Measurements from ENCODE around the gene CTCF.
"Not testable (repeated sequence)": the region's sequence is repeated elsewhere in the genome, so short reads cannot be mapped to it uniquely, and the experiment has no call there.

The CTCF gene

GRCh38 chr16:67562526-67562917 is at the start of gene CTCF:
Gene CTCF (plus strand): TSS chr16:67562526. CDS start chr16:67610833, 48,307 bp downstream.
- DNase-seq (ENCODE audit: low spot score): peak; percentile 87

- DNase-seq (ENCODE audit: low spot score): not testable (repeated sequence)
These were observed 48.4 kb upstream of the CTCF start for GRCh38 chr16:67513892-67514291.

GRCh38 chr16:67514382-67514828 is 47.9 kb upstream of the CTCF start:
- peak; percentile 78 for DNase-seq (ENCODE audit: low spot score)

GRCh38 chr16:67516296-67517154 is 45.8 kb upstream of the CTCF start:
- DNase-seq (ENCODE audit: low spot score): no peak

GRCh38 chr16:67517155-67517445 is 45.2 kb upstream of the CTCF start:
- no peak for DNase-seq (ENCODE audit: low spot score)

- DNase-seq (ENCODE audit: low spot score): no peak
These were observed 44.5 kb upstream of the CTCF start for GRCh38 chr16:67517661-67518423.

- DNase-seq (ENCODE audit: low spot score): no peak
These were observed 43.6 kb upstream of the CTCF start for GRCh38 chr16:67518676-67519075.

- DNase-seq (ENCODE audit: low spot score): no peak
These were observed 43.1 kb upstream of the CTCF start for GRCh38 chr16:67519242-67519641.

- DNase-seq (ENCODE audit: low spot score): peak; percentile 95
These were observed 41.1 kb upstream of the CTCF start for GRCh38 chr16:67521095-67521804.

- DNase-seq (ENCODE audit: low spot score): no peak
These were observed 37.0 kb upstream of the CTCF start for GRCh38 chr16:67525176-67525860.

- no peak for DNase-seq (ENCODE audit: low spot score)
These were observed 36.1 kb upstream of the CTCF start for GRCh38 chr16:67526149-67526791.

- DNase-seq (ENCODE audit: low spot score): peak; percentile 67
These were observed 34.0 kb upstream of the CTCF start, which contains the start of gene RIPOR1 for GRCh38 chr16:67528222-67528869. Gene RIPOR1 (plus strand): TSS chr16:67528829. CDS start chr16:67538447, 9,618 bp downstream.

GRCh38 chr16:67528870-67529581 is 33.3 kb upstream of the CTCF start:
- no peak for DNase-seq (ENCODE audit: low spot score)

GRCh38 chr16:67529582-67530012 is 32.7 kb upstream of the CTCF start:
- DNase-seq (ENCODE audit: low spot score): no peak

- DNase-seq (ENCODE audit: low spot score): peak; percentile 26
These were observed 32.0 kb upstream of the CTCF start for GRCh38 chr16:67530013-67530939.

- DNase-seq (ENCODE audit: low spot score): no peak
These were observed 31.1 kb upstream of the CTCF start for GRCh38 chr16:67531247-67531646.

- no peak for DNase-seq (ENCODE audit: low spot score)
These were observed 29.2 kb upstream of the CTCF start for GRCh38 chr16:67533024-67533560.

- not testable (repeated sequence) for DNase-seq (ENCODE audit: low spot score)
These were observed 28.3 kb upstream of the CTCF start for GRCh38 chr16:67533987-67534386.

- no peak for DNase-seq (ENCODE audit: low spot score)
These were observed 27.9 kb upstream of the CTCF start for GRCh38 chr16:67534431-67534830.

Measured in LoVo (cell line).